Lung (tissue), 12 donors: Measurements from ENCODE around the gene ATP8B4. TPM values are rescaled to one million over a fixed set of nuclear protein-coding genes. Genes with fewer than 3 reads are reported as not detected.

Experiments
- ATAC-seq: fragments of 200-7000 bp; cut with Tn5 transposase; one replicate; pipeline ENCODE4 v1.9.1; 2020; ENCODE audit warnings: moderate number of reproducible peaks; ENCODE audit not compliant: insufficient read depth, low FRiP score
- DNase-seq, 3 donors: peaks; one replicate each; pipeline ENCODE4 v3.0.0-alpha.2; 2013 to 2017
- H3K27ac ChIP-seq, 2 donors: one replicate each; pipeline ENCODE4 v1.5.1; 2013; ENCODE audit warnings: mild to moderate bottlenecking in 2 of 2, moderate library complexity in 2 of 2, control low read depth in 1 of 2, inconsistent platforms in 1 of 2, low read depth in 1 of 2, low read length in 1 of 2
- H3K27me3 ChIP-seq, 3 donors: one replicate each; pipeline ENCODE4 v1.5.1; 2013; ENCODE audit warnings: low read length in 2 of 3; ENCODE audit not compliant: control insufficient read depth in 3 of 3, insufficient read depth in 3 of 3
- H3K36me3 ChIP-seq, 4 donors: one replicate each; pipeline ENCODE4 v1.5.1; 2013; ENCODE audit warnings: low read length in 4 of 4, mild to moderate bottlenecking in 1 of 4, moderate library complexity in 1 of 4; ENCODE audit not compliant: control insufficient read depth in 4 of 4, insufficient read depth in 4 of 4
- H3K4me1 ChIP-seq, 5 donors: one replicate each; pipeline ENCODE4 v1.5.1; 2013; ENCODE audit warnings: low read length in 5 of 5, mild to moderate bottlenecking in 2 of 5, moderate library complexity in 1 of 5; ENCODE audit not compliant: control insufficient read depth in 5 of 5, insufficient read depth in 5 of 5
- H3K4me3 ChIP-seq: one replicate; pipeline ENCODE4 v1.5.1; 2013; ENCODE audit warnings: mild to moderate bottlenecking, control low read depth, moderate library complexity
- H3K9ac ChIP-seq, 2 donors: one replicate each; pipeline ENCODE4 v1.5.1; 2013; ENCODE audit warnings: low read length in 2 of 2, control low read depth in 1 of 2; ENCODE audit not compliant: insufficient read depth in 1 of 2
- H3K9me3 ChIP-seq, 4 donors: one replicate each; pipeline ENCODE4 v1.5.1; 2013; ENCODE audit warnings: low read length in 3 of 4, mild to moderate bottlenecking in 1 of 4, moderate library complexity in 1 of 4; ENCODE audit not compliant: control insufficient read depth in 4 of 4, insufficient read depth in 3 of 4
- WGBS, 2 donors: extraction: QIAGEN DNeasy Blood & Tissue Kit; methylation state at CpG; one replicate each; pipeline ENCODE4 v1.1.7; 2013; 5-methylcytosine and 5-hydroxymethylcytosine counted together
- polyA plus RNA-seq, 2 donors: library from polyadenylated mRNA; stranded (reverse); fragments of 200-250 nt; gene quantifications; one replicate each; pipeline ENCODE4 v1.2.1, GENCODE V29; 2013
- total RNA-seq, 2 donors: library from RNA; depleted of rRNA in 1 of 2; stranded (reverse); fragments of >200 nt in 1 of 2; gene quantifications; one replicate each; pipeline ENCODE4 v1.2.1, GENCODE V29; 2014 to 2021
- TF ChIP-seq, protein P1 (sequence below): IDR thresholded peaks from 2 replicates; pipeline ENCODE4 v1.5.1; 2012; ENCODE audit warnings: mild to moderate bottlenecking; ENCODE audit errors: control extremely low read depth, extremely low read depth
- donor health status: control.
- donor health status: control.
- donor health status: Bipolar disorder and iron deficiency.
- donor health status: healthy.
- donor health status: DM: yes; HTN: yes; CAD: no.

Gene ATP8B4
- total and polyA plus RNA-seq, 4 donors = 1.6 to 23.1 (median 3.3) TPM

GRCh38 chr15:49887659-49888322, 231.2 kb downstream of the ATP8B4 start:
- DNase-seq = peak in 2 of 3 donors; percentile 33 to 55
- H3K4me1 ChIP-seq = peaks cover 0 to 18% (median 3%) of the 10 kb centered on the region in 5 donors
- H3K36me3 ChIP-seq = no peaks in the 10 kb centered on the region
- H3K27ac ChIP-seq = no peak overlapping the region
- WGBS, 2 donors = 77 to 85% methylated on average over 7 of the region's 7 CpGs
- TF ChIP-seq, protein P1, sequence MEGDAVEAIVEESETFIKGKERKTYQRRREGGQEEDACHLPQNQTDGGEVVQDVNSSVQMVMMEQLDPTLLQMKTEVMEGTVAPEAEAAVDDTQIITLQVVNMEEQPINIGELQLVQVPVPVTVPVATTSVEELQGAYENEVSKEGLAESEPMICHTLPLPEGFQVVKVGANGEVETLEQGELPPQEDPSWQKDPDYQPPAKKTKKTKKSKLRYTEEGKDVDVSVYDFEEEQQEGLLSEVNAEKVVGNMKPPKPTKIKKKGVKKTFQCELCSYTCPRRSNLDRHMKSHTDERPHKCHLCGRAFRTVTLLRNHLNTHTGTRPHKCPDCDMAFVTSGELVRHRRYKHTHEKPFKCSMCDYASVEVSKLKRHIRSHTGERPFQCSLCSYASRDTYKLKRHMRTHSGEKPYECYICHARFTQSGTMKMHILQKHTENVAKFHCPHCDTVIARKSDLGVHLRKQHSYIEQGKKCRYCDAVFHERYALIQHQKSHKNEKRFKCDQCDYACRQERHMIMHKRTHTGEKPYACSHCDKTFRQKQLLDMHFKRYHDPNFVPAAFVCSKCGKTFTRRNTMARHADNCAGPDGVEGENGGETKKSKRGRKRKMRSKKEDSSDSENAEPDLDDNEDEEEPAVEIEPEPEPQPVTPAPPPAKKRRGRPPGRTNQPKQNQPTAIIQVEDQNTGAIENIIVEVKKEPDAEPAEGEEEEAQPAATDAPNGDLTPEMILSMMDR = no peak
- no peak for ATAC-seq
- no peaks in the 10 kb centered on the region for H3K27me3 ChIP-seq
- no peak overlapping the region for H3K4me3 ChIP-seq
- H3K9ac ChIP-seq = no peak overlapping the region
- H3K9me3 ChIP-seq = peaks cover 0 to 2% (median 0%) of the 10 kb centered on the region in 4 donors

DNA sequence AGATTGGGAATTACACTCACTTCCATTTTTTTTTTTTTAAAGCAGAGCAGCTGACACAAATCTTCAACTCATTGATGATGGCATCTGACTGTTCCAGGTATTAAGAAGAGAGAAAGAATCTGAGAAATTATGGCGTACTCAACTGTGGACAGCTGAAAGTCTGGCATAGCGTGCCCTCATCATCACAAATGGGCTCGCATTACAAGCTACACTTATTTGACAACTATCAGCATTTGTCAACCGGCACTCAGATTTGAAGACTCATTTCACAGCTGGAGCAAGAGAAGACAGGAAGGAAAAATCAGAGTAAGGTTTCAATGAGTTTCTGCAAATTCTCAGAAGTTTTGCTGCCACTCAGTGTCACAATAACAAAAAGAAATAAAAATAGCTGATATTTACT, 235.9 kb downstream of the ATP8B4 start:
- WGBS, 2 donors = 82 to 83% methylated on average over 4 of the region's 4 CpGs
- Histone ChIP-seq H3K4me3 (no peak overlapping the region), H3K9me3 (no peaks in the 10 kb centered on the region), H3K4me1 (peaks cover 0 to 19% (median 3%) of the 10 kb centered on the region in 5 donors), H3K36me3 (no peaks in the 10 kb centered on the region), H3K9ac (no peak overlapping the region), H3K27ac (no peak overlapping the region), H3K27me3 (no peaks in the 10 kb centered on the region)
- TF ChIP-seq, protein P1 = no peak
- ATAC-seq (no peak), DNase-seq (no peak)

- H3K9me3 ChIP-seq = no peaks in the 10 kb centered on the region
- WGBS, 2 donors = 80 to 87% methylated on average over 5 of the region's 5 CpGs
- no peak for DNase-seq
- TF ChIP-seq, protein P1 = no peak
- H3K9ac ChIP-seq = no peak overlapping the region
- no peaks in the 10 kb centered on the region for H3K27me3 ChIP-seq
- no peak overlapping the region for H3K4me3 ChIP-seq
- no peaks in the 10 kb centered on the region for H3K36me3 ChIP-seq
- H3K4me1 ChIP-seq = peaks cover 0 to 23% (median 4%) of the 10 kb centered on the region in 5 donors
- ATAC-seq = no peak
- H3K27ac ChIP-seq = no peak overlapping the region
Observed at GRCh38 chr15:49881866-49882265, 237.2 kb downstream of the ATP8B4 start.
